Stimulated activated CD4-positive, alpha-beta T cell treated with anti-CD3 and anti-CD28 coated beads, Interleukin-15, amount 100 ng/mL, for 1 hour (primary cell): ENCODE results near the gene CBY3.
"Not testable (repeated sequence)": the region's sequence is repeated elsewhere in the genome, so short reads cannot be mapped to it uniquely, and the experiment has no call there.

ENCODE experiments used
- DNase-seq, 2 donors: peaks; one replicate each; pipeline ENCODE4 v3.0.0-alpha.2; 2020; ENCODE audit warnings: low read depth in 1 of 2, low spot score in 1 of 2

The CBY3 gene

DNA sequence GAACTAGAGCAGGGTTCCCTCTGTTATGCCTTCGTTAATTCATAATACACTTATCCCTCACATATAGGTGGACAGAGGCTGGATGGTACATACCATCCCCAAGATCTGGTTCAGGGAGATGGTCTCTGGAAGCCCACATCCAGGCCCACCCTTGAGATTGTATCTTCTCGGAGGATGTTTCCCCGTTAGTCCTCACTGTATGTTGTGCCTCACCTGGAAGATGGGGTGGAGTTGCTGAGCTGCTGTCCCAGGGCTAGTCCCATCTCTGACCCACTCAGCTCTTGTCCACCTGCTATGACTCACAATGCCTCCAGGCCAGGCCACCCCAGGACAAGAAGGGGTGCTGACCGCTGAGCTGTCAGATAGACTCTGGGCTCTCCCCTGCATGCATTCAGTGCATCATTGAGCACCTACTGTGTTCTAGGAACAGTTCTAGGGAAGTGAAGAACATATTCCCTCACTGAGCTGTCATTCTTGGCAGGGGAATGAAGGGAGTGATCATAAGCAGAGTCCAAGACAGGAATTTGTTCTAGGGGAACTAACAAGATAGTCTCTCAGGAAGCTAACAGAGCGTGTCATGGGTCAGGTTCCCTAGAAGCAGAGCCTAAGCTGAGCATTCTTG is at the start of gene CBY3:
Gene CBY3 (minus strand): TSS at position 255 of the 622 bp plus-strand sequence. CDS start 116 bp downstream, at position 139.
- DNase-seq, result no peak

DNA sequence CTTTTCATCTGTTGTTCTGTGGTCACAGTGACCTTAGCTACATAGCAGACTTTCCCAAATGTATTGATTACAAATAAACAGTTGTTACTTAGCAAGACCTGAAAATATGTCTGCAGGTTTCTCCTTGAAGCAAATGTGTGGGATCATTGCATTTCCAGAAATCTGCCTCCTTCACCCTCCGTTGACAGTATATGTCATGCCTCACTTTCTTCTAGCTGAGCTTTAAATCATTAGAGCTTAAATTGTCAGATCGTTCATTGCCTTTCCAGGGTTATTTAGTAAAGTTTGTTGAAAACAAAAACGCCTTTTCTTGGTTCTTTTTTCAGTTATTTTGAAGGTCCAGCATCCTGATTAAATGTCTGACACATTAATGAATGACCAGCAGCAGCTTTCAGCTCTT is 49.5 kb upstream of the CBY3 start:
- DNase-seq, result no peak

DNA sequence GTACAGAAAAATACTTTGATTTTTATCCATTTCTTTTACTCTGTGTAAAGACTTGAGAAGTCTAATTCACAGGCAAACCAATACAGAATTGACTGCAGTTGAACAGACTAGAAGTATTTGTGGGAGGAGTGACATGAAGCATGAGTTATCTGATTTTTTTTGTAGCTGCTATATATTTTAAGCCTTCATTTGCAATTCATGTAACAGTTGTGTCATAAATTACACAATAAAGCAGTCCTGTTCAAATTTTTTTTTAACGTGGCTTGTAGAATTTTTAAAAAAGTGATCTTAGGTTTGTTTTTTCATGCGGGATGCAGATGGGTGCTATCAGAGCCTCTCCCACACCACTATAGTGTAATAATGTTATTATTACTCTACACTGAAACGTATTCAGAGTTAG is 48.9 kb upstream of the CBY3 start:
- no peak for DNase-seq

DNA sequence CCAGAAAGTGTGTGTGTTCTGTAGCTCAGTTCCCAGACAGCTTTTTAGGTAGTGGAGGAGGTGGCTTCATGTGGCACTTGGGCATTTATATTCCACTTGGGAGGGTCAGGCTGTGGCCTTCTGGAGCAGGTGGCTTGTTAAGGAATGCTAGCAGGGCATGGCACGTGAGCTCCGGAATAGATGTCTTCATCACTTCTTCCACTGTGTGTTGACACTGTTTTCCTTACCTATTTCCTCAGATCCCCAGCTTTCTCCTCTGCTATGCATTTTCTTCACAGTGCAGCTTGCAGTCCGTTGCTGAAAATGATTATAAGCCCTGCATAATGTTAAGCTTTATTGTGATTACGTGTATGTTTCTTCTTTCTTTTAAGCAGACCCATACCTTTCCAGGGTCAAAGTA is 48.5 kb upstream of the CBY3 start:
- no peak for DNase-seq

DNA sequence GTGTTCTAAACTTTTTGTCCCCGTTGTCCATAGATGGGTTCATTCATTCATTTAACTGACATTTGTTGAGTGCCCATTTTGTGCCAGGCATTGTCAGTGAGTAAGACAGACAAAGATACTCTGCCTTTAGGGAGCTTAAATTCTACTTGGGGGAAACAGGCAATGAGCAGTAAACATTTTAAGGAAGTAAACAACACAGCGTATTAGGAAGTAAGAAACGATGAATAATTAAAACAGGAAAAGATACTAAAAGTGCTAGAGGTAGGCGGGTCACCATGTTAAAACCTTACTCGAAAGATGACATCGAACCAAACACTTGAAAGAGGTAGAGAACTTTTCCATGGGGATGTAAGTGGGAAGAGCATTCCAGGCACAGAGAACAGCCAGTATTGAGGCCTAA is 46.3 kb upstream of the CBY3 start:
- DNase-seq, result no peak

DNA sequence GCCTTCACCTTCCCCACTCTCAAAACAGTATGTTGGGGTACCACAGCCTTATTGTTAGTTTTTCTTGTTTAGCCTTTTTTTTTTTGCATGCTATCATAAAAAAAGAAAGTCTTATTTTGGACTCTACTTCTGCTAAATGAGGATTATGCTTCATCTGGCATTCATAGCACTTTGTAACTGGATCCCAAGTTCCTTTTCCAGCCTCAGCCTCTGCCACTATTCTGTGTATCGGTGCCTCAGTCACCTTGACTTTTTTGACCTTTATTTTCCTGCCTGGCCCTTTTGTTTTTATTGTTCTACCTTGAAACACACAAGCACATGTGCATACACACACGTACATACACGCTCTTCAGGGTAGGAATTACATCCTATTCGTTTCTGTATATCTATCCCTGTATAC is 43.3 kb upstream of the CBY3 start:
- DNase-seq, result no peak

DNA sequence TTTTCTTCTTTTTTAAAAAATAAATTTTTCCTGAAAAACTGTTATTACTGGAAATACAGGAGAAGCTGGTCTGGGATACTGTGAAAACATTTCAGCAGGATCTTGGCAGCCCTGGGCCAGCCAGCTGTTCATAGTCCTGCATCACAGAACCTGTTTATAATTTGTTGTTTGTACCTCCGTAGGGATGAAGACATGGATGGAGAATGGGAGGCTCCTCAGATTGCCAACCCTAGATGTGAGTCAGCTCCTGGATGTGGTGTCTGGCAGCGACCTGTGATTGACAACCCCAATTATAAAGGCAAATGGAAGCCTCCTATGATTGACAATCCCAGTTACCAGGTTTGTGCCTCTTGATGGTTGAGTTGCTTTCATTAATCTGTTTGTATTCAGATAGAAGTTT is 39.4 kb upstream of the CBY3 start:
- no peak for DNase-seq

DNA sequence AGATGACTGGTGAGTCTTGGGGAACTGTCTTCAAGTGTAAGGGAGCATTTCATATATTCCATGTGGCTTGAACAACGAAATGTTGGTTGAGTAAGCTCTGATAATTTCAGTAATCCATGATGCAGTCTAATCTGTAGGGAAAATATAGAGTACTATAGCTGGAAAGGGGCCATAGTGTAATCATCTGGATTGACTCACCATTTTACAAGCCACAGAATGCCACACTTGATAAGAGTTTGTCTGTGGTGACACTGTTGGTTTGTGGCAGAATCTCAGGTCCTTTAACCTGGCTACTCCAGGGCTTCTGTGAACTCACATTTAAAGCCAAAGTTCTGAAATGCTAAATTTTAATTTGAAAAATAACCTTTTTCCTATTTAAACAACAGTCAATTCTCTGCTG is 35.5 kb upstream of the CBY3 start:
- DNase-seq, result no peak

DNA sequence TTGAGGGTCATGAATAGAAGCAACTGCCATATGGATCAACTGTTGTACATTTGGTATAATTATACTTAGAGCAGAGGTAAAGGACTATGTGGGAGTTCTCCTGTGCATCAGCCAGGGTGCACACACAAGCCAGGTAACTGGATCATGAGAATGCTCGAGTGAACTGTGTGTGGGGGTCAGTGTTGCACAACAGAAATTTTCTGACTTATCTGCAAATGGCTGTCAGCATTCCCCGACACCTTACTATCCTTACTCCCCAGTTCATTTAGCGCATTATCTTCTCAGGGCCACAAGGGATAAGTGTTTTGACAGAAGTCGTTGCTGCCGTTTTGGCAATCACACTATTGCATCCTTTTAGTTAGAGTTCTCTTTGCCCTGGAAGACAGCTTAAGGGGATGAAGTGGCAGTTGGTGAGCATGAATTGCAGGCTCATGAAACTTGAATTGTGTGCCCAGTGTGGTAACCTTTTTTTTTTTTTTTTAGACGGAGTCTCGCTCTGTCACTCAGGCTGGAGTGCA is 19.6 kb upstream of the CBY3 start:
- no peak for DNase-seq

DNA sequence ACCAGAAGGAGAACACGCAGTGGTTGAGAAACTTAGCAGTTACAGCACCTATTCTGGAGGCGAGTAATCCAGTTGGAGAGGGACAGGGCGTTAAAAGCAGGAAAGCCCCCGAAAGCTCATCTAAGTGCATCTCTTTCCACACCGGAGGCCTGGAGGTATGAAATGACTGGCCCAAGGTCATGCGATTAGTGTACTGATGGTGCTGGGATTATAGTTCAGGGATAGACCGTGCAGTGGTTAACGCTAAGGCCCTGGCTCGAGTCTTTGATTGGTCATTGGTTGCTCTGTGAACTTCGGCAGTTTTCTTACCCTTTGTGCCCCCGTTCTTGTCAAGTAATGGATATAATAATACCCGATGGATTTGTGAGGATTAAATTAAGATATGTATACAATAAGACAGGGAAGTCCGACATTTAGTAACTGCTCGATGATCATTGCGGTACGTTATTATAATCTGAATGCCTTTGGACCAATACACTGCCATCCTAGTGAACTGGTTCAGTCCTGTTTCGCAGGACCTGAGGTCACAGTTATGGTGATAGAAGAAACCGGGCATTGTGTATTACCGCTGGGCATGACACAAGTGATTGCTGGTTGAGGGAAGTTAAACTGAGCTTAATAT is 18.9 kb upstream of the CBY3 start:
- DNase-seq, result no peak

DNA sequence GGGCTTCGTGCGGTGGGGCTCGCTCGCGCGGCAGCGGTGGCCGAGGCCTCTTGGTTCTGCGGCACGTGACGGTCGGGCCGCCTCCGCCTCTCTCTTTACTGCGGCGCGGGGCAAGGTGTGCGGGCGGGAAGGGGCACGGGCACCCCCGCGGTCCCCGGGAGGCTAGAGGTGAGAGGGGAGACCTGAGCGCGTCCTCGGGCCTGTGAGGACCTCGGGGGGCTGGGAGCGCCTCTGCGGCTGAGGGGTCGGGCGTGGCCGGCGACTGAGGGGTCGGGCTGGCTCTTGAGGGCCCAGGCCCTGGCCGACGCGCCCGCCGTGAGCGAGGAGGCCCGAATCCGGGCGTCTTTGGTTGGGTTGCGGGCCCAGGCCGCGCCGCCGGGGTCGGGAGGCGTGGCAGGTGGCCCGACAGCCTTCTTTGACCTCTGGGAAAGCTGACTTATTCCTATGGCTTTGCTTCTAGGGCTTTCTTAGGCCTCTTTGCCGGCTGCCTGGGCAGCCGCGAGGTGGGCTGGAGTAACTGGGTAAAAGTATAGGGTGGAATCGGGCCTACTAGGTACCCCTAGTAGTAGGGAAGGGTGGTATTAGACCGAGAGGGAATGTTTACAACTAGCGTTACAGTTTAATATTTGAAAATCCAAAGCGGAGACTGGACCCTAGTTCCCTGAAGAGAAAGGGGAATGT is 18.2 kb upstream of the CBY3 start, which contains the start of gene CANX:
Gene CANX (plus strand): TSS at position 33 of the 681 bp plus-strand sequence. CDS start 6,715 bp downstream, outside the sequence.
- DNase-seq, result no peak

DNA sequence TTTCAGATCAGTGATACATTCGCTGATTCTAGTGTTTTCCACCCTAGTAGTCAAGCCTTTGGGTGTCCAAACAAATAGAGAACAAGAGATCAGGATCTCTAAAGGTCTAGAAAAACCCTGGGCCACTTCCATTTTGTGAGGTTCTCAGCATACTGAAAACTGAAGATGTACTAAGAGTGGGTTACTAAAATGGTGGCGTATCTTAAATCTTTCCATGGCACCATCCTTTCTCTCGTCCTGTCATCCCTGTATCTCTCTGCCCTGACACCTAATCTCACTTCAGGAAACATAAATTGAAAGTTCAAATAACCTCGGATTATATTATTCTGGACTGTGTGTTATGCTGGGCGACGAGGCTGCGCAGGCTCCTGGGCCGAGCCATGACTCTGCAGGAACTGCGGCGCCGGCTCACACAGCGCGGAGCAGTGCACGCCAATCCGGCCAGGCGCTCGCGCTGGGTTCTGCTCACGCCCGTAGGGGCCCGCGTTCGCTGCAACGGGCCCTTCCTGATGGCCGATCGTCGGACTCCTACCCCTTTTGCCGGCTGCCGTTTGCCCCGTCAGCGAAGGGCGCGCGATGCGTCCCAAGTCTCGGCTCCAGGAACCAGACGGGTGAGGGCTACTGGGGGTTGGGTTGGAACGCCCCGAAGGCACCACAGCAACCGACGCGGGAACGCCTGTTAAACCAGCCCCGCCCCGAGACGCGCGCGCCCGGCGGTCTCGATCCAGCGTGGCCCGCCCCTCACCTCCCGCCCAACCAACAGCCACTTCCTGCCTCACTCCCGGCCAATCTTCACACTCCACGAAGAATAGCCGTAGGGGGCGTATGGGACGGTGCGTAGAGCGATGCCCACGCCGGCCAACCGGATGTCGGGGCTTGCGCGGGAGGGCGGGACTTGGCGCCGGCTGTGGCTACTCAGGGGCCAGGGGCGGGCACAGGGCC is 17.4 kb upstream of the CBY3 start:
- DNase-seq, result peak; percentile 96 to 98

DNA sequence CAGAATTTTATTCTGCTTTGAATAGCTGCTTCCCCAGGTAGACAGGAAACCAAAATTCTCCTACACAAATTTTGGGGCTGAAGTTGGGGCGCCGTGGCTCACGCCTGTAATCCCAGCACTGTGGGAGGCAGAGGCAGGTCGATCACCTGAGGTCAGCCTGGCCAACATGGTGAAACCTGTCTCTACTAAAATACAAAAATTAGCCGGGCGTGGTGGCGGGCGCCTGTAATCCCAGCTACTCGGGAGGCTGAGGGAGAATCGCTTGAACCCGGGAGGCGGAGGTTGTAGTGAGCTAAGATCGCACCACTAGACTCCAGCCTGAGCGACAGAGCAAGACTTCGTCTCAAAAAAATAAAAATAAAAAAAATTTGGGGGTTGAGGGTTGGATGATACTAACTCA is 16.7 kb upstream of the CBY3 start:
- DNase-seq, result not testable (repeated sequence)

DNA sequence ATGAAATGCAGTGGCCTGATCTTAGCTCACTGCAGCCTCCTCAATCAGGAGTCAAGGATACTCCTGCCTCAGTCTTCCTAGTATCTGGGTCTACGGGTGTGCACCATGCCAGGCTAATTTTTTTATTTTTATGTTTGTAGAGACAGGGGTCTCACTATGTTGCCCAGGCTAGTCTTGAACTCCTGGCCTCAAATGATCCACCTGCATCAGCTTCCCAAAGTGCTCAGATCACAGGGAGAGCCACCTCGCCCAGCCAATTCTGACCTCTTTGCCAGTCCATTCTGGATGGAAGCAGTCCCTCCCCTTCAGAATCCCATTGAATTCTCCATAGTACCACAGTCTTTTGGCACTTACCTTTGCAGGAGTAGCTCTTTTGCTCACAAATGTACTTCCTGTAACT is 16.3 kb upstream of the CBY3 start:
- DNase-seq, result no peak

DNA sequence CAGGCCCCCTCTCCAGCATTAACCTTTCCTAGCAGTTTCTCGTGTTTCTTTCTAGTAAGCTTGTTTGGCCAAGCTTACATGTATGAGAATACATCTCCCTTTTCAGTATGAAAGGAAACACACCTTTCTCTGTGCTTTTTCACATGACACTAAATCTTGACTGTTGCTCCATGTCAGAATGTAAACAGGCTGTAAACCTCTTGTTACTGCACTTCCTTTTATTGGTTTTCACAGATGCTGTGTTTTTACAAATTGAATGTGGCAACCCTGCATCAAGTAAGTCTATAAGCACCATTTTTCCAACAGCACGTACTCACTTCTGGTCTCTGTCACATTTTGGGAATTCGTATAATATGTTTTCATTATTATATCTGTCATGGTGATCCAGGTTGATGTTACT is 15.8 kb upstream of the CBY3 start:
- DNase-seq, result no peak

DNA sequence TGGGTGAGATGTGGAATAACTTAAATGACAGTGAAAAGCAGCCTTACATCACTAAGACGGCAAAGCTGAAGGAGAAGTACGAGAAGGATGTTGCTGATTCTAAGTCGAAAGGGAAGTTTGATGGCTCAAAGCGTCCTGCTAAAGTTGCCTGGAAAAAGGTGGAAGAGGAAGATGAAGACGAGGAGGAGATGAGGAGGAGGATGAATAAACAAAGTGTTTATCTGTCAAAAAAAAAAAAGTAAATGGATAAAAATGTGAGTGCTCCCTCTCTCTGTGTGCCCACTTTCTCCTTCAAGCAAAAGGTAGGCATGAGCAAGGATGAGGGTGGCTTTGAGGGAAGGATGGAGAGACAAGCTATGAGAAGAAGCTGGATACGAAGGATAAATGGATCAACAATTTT is 13.7 kb upstream of the CBY3 start:
- DNase-seq, result no peak

DNA sequence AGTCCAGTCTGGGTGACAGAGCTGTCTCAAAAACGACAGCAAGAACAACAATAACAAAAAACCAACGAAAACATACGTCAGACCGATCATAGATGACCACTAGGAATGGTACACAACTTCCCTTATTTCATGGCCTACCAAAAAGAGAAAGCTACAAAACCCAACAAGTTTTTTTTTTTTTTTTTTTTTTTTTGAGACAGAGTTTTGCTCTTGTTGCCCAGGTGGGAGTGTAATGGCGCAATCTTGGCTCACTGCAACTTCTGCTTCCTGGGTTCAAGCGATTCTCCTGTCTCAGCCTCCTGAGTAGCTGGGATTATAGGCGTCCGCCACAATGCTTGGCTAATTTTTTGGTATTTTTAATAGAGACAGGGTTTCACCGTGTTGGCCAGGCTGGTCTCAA is 8.4 kb upstream of the CBY3 start:
- DNase-seq, result not testable (repeated sequence)

DNA sequence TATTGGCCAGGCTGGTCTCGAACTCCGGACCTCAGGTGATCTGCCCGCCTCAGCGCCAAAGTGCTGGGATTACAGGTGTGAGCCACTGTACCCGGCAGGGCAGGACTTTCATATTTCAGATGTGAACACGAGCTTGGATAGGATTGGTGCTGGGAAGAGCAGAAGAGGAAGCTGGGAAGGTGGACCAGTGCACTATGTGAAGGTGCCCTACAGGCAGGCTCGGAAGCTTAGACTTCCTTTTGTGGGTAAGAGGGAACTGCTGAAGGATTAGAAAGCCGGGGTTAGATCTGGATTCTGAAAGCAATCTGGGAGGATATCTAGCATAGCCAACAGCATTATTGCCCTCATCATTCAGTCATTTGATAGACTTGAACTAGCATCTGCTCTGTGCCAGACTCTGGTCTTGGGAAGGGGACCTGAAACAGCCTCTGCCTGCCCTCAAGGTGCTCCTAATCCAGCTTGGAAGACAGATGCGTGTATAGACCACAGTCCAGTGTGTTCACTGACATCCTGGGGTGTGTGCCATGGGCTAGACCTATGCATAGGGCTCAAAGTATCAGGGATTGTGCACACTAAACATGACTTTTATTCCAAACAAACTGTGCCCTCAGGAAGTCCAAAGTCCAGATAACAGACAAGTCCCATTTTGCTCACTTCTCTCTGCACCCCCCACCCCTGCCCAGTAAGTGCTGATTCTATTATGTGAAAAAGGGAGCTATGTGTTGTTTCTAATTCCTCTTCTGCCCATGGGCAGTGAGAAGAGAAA is 637 bp downstream of the CBY3 start:
- no peak for DNase-seq

DNA sequence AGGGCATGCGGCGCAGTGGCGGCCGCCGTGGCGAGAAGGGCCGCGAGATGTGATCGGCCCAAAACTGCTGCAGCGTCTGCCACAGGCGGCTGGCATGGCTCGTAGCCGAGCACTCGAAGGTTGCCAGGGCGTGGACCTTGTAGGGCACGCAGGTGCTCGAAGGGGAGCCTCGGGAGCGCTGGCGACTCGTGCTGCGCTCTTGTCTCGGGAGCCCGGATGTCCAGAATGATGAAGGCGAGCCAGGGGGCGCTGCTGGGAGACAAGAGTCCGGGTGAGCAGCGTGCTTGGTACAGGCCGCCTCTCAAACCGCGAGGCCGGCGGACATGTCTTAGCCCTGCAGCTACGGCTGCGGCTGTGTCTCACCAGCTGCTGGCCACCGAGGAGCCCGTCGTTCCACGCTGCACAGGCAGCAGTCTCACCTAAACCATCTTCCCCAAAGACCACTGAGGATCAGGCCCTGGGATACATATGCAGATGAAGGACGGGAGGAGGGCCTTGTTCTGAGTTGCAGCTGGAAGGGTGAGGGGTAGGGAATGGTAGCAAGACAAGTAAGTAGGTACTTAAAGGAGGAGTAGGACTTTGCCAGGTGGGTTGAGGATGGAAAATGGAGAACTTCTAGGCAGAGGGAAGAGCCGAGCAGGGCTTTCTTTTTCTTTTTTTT is 1.7 kb downstream of the CBY3 start:
- DNase-seq, result peak; percentile 36 to 52
